ENCODE data around the gene MALRD1.

The MALRD1 gene

DNA sequence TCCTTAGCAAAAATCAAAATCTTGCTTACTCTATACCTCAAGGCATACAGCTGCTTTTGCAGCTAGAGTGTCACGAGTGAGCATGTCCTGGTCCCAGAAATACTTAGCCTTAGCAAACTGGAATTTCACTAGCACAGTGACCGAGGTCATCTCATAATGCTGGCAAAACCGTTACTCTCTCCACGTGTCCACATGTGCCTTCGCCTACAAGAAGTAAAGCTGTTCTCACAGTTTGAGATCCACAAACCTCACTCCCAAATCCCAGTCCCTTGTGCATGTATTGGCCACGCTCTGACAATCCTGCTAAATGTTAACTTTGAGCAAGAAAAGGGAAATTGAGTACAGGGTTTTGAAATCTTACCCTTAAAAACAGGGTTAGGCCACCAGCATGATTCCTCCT is 656.6 kb downstream of the MALRD1 start:
- no peak overlapping the region for H3K27ac ChIP-seq
- no peak overlapping the region for H3K4me3 ChIP-seq (ENCODE audit: low read depth, low read length)
- no peak for DNase-seq
- no peaks in the 10 kb centered on the region for H3K27me3 ChIP-seq (ENCODE audit: insufficient read depth, low read depth, severe bottlenecking)
- TF ChIP-seq, protein P1, sequence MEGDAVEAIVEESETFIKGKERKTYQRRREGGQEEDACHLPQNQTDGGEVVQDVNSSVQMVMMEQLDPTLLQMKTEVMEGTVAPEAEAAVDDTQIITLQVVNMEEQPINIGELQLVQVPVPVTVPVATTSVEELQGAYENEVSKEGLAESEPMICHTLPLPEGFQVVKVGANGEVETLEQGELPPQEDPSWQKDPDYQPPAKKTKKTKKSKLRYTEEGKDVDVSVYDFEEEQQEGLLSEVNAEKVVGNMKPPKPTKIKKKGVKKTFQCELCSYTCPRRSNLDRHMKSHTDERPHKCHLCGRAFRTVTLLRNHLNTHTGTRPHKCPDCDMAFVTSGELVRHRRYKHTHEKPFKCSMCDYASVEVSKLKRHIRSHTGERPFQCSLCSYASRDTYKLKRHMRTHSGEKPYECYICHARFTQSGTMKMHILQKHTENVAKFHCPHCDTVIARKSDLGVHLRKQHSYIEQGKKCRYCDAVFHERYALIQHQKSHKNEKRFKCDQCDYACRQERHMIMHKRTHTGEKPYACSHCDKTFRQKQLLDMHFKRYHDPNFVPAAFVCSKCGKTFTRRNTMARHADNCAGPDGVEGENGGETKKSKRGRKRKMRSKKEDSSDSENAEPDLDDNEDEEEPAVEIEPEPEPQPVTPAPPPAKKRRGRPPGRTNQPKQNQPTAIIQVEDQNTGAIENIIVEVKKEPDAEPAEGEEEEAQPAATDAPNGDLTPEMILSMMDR (IDR thresholded peaks at IDR 0.05; ENCODE audit: low read depth, low read length): no peak
- H3K9me3 ChIP-seq (ENCODE audit: severe bottlenecking): no peaks in the 10 kb centered on the region
- H3K36me3 ChIP-seq: no peaks in the 10 kb centered on the region

DNA sequence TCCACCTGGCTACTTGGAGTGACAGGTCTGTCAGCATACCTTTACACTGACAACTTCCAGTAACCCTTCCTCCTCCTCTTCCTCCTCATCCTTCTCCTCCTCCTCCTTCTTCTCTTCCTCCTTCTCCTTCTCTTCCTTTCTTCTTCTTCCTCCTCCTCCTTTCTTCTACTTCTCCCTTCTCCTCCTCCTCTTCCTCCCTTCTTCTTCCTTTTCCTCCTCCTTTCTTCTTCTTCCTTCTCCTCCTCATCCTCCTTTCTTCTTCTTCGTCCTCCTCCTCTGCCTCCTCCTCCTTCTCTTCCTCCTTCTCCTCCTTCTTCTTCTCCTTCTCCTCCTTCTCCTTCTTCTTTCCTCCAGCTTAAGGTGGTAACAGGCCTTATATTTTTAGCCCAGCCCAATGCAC is 658.3 kb downstream of the MALRD1 start:
- Histone ChIP-seq H3K9me3 (ENCODE audit: severe bottlenecking) (no peaks in the 10 kb centered on the region), H3K27me3 (ENCODE audit: insufficient read depth, low read depth, severe bottlenecking) (no peaks in the 10 kb centered on the region), H3K4me3 (ENCODE audit: low read depth, low read length) (no peak overlapping the region), H3K36me3 (no peaks in the 10 kb centered on the region), H3K27ac (no peak overlapping the region)
- TF ChIP-seq, protein P1 (IDR thresholded peaks at IDR 0.05; ENCODE audit: low read depth, low read length): no peak
- no peak for DNase-seq

DNA sequence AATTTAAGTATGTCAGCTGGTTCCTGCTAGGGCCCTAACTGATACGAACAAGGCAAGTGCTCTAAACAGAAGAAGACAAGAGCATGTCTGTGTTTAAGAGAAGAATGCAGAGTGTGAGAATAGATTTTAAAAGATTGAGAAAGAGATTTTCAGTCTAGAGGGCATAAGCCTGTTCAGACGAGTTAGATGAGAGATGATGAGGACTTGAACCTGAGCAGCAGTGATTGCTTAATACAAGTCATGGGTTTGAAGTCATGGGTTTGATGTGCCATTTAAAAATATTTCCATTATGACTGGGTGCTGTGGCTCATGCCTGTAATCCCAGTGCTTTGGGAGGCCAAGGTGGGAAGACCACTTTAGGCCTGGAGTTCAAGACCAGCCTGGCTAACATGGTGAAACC is 658.8 kb downstream of the MALRD1 start:
- Histone ChIP-seq H3K36me3 (no peaks in the 10 kb centered on the region), H3K27me3 (ENCODE audit: insufficient read depth, low read depth, severe bottlenecking) (no peaks in the 10 kb centered on the region), H3K27ac (no peak overlapping the region), H3K9me3 (ENCODE audit: severe bottlenecking) (no peaks in the 10 kb centered on the region), H3K4me3 (ENCODE audit: low read depth, low read length) (no peak overlapping the region)
- no peak for DNase-seq
- TF ChIP-seq, protein P1 (IDR thresholded peaks at IDR 0.05; ENCODE audit: low read depth, low read length): no peak

DNA sequence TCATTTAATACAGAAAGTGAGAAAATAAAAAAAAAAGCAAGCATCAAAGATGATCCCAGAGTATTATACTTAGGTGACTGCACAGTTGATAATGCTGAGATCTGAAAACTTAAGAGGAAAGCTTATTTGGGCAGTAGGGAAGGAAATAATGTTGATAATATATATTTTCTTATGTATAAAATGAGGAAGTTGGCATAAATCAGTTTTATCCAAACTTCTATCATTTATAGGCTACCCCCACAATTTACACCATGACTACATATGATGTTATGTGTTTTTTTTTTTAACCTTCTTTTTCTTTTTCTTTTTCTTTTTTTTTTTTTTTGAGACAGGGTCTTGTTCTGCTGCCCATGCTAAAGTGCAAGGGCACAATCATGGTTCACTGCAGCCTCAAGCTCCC is 659.4 kb downstream of the MALRD1 start:
- Histone ChIP-seq H3K4me3 (ENCODE audit: low read depth, low read length) (no peak overlapping the region), H3K9me3 (ENCODE audit: severe bottlenecking) (no peaks in the 10 kb centered on the region), H3K27ac (no peak overlapping the region), H3K27me3 (ENCODE audit: insufficient read depth, low read depth, severe bottlenecking) (no peaks in the 10 kb centered on the region), H3K36me3 (no peaks in the 10 kb centered on the region)
- TF ChIP-seq, protein P1 (IDR thresholded peaks at IDR 0.05; ENCODE audit: low read depth, low read length): no peak
- DNase-seq: no peak

DNA sequence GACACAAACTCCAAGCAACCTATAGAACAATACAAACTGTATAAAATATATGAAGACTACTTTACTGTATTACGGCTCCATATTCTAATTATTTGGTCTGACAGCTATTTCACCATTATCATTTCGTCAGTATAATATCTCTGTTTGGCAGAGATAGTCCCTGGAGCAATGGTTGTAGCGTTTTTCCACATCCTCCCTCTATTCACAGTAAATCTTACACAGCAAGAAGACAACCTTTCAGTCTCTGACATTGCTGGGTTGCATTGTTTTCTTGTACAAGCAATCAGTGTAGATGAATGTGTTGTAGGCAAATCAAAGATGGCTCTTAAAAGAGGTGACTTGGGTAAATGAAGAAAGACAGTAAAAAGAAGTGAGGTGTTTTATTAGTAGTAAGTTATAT is 662.0 kb downstream of the MALRD1 start:
- Histone ChIP-seq H3K36me3 (no peaks in the 10 kb centered on the region), H3K4me3 (ENCODE audit: low read depth, low read length) (no peak overlapping the region), H3K27me3 (ENCODE audit: insufficient read depth, low read depth, severe bottlenecking) (no peaks in the 10 kb centered on the region), H3K27ac (no peak overlapping the region), H3K9me3 (ENCODE audit: severe bottlenecking) (no peaks in the 10 kb centered on the region)
- TF ChIP-seq, protein P1 (IDR thresholded peaks at IDR 0.05; ENCODE audit: low read depth, low read length): no peak
- no peak for DNase-seq

DNA sequence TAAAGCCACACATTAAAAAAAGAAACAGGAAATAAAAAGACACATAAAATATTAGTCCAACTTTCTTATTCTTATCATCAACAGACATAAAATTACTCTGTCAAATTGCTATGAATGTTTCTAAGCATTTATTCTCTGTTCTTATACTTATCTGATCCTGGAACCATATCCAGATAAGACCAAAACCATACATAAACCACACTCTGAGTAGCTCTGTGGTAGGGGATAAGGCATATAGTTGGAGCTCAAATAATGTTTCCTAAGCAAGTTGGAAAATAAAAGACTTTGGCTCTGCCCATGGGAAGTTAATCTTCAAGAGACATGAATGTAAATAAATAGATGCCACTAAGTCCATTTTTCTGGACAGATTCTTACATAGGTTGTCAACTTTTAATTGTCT is 664.6 kb downstream of the MALRD1 start:
- TF ChIP-seq, protein P1 (IDR thresholded peaks at IDR 0.05; ENCODE audit: low read depth, low read length): no peak

More for the DNA sequence above, 664.6 kb downstream of the MALRD1 start:
- no peaks in the 10 kb centered on the region for H3K27me3 ChIP-seq (ENCODE audit: insufficient read depth, low read depth, severe bottlenecking)
- no peak for DNase-seq
- H3K4me3 ChIP-seq (ENCODE audit: low read depth, low read length): no peak overlapping the region
- no peaks in the 10 kb centered on the region for H3K36me3 ChIP-seq
- H3K9me3 ChIP-seq (ENCODE audit: severe bottlenecking): no peaks in the 10 kb centered on the region
- H3K27ac ChIP-seq: no peak overlapping the region

Measured in WERI-Rb-1 (cell line).